ENCODE data around the gene IPO11. TPM values are rescaled to one million over a fixed set of nuclear protein-coding genes. Genes with fewer than 3 reads are reported as not detected.

Gene IPO11
- total RNA-seq, 1 donor from 2014 or later, result 90.1 TPM

- DNase-seq (ENCODE audit: low read depth in 2 of 2), result no peak
Measured at GRCh38 chr5:62568800-62569432, 156.4 kb downstream of the IPO11 start.

DNA sequence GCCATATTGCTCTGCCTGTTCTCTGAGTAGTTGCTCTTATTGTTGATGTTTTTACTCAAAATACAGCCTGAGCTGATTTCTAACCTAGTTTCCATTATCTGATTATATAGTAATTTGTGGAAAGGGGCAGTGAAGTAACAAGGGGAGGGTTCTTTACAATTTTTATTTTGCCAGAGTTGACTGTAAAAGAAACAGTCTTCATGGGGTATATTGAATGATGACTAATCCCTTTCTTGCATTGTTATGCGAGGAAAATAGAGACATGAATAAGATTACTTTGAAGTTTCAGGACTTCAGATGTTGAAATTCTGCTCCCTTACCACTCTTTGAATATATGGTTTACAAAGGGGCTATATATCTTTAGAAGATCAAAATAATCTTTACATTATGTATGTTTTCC is 156.9 kb downstream of the IPO11 start:
- no peak for DNase-seq (ENCODE audit: low read depth in 2 of 2)

- DNase-seq (ENCODE audit: low read depth in 2 of 2), result no peak
Measured at GRCh38 chr5:62572918-62573514, 160.5 kb downstream of the IPO11 start.

DNA sequence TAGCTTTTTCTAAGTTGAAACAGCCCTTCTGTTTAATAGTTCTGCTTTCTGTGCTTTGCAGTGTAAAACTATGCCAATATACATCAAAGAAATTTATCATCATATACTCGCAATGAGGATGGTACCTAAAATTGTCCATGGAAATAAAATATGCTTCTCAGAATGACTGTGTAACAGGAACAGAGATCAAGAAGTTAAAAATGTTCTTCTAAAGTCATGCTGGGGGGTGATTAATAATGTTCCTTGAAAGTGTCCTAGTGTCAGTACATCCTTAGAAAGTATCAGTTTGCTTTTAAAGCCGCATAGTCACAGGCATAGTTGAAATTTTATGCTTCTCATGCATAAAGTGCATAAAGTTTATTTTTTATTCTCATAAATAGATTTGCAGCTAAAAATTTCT is 162.0 kb downstream of the IPO11 start:
- DNase-seq (ENCODE audit: low read depth in 2 of 2), result no peak

DNA sequence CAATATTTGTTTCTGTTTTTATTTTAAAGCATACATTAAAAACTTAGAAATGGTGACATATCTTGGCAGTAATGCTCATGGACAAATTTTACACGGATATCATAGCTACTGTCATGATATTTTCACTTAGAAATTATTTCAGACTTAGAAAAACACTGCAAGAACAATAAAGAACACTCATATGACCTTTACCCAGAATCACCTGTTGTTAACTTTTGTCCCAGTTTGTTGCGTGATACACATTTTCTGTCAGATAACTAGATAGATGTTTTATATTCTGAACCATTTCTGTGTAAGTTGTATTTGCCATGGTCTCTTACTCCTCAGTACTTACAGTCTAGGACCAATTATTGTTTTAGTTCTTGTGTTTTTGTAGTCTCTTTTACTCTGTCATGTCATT is 162.5 kb downstream of the IPO11 start:
- DNase-seq (ENCODE audit: low read depth in 2 of 2), result peak in 1 of 2 donors; percentile 64

- no peak for DNase-seq (ENCODE audit: low read depth in 2 of 2)
Measured at GRCh38 chr5:62575489-62575888, 162.9 kb downstream of the IPO11 start.

GRCh38 chr5:62576570-62577170 is 164.1 kb downstream of the IPO11 start:
- DNase-seq (ENCODE audit: low read depth in 2 of 2), result peak in 1 of 2 donors; percentile 82

DNA sequence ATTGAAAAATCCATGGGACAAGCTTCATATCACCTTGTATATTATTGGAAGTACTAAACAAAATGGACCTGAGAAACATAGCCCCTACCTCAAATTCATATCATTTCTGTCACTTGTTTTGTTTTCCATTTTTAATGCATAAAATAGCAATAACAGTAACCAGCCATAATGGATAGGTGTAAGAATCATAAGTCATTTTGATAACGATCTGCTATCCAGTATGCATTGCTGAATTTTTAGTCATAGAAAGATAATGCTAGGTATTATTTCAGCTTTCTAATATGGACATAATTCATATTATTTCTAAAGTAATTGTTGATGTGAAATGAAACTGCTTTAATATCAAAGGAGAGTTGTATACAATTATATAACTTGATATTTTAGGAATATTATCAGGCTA is 164.9 kb downstream of the IPO11 start:
- no peak for DNase-seq (ENCODE audit: low read depth in 2 of 2)

DNA sequence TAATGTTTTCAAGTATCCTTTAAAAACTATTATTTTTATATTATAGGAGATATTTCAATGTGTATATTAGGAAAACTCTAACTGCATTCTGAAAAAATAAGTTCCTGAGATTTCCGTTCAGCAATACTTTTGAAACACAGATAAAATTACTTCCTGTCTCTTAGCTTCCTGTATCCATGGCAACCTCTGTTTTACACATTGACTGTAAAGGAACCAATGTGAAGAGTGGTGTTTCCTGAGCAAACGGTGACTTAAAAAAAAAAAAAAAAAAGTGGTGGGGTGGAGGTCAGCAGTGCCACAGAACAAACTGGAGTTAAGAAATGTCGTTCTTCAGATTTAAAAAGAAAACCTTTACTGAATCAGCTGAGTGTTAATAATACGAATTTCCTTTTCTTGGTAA is 166.0 kb downstream of the IPO11 start, which contains the start of gene LRRC70:
LRRC70 (plus strand) TSS at position 280 of the 400 bp plus-strand sequence. CDS start 620 bp downstream, outside the sequence.
- peak; percentile 98 to 99 for DNase-seq (ENCODE audit: low read depth in 2 of 2)

GRCh38 chr5:62579761-62580160 is 167.2 kb downstream of the IPO11 start:
- peak in 1 of 2 donors; percentile 42 for DNase-seq (ENCODE audit: low read depth in 2 of 2)

- DNase-seq (ENCODE audit: low read depth in 2 of 2), result peak in 1 of 2 donors; percentile 58
Measured at GRCh38 chr5:62581836-62582597, 169.5 kb downstream of the IPO11 start.

- DNase-seq (ENCODE audit: low read depth in 2 of 2), result no peak
Measured at GRCh38 chr5:62584391-62584790, 171.8 kb downstream of the IPO11 start.

DNA sequence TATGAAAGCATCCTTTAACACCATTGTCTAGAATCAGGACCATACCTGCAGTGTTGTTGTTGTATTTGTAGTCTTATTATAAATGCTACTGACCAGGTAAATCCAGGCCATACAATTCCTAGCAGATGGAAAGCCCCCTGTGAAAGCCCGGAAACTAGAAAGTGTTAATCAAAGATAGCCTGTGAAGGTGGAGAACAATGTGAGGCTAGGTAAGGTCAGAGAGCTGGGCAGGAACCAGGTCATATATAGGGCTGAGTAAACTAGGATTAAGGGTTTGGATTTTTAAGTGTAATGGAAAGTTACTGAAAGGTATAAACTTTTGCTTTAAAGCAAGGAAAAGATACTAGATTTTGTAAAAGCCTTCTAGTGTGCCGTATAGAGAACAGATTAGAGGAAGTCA is 172.7 kb downstream of the IPO11 start:
- DNase-seq (ENCODE audit: low read depth in 2 of 2), result peak; percentile 70 to 78

DNA sequence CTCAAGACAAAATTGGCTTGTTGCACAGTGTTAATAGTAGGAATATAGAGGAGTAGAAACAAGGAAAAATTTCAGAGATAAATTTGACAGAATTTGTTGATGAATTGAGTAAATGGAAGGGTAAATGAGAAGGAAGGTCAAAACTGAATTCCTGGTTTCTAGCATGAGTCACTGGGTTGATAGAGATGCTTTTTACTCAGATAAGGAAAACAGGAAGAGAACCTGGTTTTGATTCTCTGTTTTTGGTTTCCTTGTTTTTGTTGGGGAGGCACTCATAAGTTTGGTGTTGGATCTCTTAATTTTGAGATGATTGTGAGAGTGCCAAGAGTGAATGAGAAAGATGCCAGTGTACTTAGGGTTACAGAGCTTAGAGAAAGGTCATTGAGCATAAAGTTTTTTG is 173.2 kb downstream of the IPO11 start:
- DNase-seq (ENCODE audit: low read depth in 2 of 2), result peak in 1 of 2 donors; percentile 73

GRCh38 chr5:62587737-62588136 is 175.2 kb downstream of the IPO11 start:
- no peak for DNase-seq (ENCODE audit: low read depth in 2 of 2)

DNA sequence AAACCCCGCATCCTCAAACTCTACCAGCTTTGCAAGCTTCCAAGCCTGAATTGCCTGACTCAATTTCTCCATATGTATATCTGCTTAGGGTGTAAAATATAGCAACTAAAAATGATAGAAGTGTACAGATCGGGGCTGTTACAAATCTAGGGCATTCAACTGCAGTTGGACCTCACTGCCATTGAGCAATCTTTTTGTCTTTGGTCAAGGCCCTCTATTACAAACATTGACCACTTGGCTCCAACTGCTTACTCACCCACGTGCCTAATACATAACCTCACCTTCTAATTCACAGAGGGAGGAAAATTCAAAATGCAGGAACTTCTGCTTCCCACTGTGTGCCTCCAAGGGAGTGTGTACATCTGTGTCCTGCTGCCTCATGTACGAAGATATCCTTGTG is 176.1 kb downstream of the IPO11 start:
- DNase-seq (ENCODE audit: low read depth in 2 of 2), result no peak

- no peak for DNase-seq (ENCODE audit: low read depth in 2 of 2)
Measured at GRCh38 chr5:62589504-62589903, 176.9 kb downstream of the IPO11 start.

GRCh38 chr5:62590387-62590786 is 177.8 kb downstream of the IPO11 start:
- no peak for DNase-seq (ENCODE audit: low read depth in 2 of 2)

DNA sequence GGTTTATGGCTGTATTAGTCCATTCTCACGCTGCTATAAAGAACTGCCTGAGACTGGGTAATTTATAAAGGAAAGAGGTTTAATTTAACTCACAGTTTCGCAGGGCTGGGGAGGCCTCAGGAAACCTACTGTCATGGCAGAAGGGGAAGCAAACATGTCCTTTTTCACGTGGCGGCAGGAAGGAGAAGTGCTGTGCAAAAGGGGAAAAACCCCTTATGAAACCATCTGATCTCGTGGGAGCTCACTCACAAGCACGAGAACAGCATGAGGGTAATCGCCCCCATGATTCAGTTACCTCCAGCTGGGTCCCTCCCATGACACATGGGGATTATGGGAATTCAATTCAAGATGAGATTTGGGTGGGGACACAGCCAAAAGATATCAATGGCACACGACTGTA is 180.0 kb downstream of the IPO11 start:
- no peak for DNase-seq (ENCODE audit: low read depth in 2 of 2)

DNA sequence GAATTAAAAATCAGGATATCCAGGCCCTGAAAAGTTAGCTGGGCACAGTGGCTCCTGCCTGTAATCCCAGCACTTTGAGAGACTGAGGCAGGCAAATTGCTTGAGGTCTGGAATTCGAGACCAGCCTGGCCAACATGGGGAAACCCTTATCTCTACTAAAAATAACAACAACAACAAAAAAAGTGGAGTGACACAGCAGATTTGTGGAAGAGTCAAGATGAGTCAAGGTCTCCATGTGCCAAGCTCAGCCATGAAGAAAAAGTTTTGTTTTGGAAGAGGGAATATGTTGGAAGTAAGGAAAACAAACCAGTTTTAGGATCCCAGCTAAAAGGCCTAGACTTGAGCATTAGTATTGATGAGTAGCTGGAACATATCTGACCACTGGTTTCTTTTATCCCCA is 180.8 kb downstream of the IPO11 start:
- DNase-seq (ENCODE audit: low read depth in 2 of 2), result peak in 1 of 2 donors; percentile 53

DNA sequence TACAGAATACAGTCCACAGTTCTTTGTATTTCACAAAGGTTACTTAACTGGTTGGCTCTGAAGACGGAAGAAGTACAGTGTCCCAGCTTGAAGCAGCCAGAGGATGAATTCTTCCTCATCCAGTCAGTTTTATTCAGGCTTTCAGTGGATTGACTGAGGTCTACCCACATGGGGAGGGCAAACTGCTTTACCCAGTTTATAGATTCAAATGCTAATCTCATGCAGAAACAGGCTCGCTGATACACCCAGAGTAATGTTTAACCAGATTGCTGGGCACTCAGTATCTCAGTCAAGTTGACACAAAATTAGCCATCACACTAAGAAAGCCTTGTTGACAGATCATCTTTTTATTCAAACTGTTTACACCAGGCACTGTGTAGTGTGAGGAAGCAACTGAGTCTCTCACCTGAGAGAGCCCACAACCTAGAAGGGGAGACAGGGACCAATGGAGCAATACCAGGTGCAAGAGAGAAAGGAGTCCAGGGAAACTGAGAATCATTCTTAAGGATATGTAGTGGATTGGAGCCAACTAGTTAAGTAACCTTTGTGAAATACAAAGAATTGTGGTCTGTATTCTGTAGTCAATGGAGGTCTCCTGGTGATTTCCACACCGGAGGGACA is 181.9 kb downstream of the IPO11 start:
- DNase-seq (ENCODE audit: low read depth in 2 of 2), result no peak

- DNase-seq (ENCODE audit: low read depth in 2 of 2), result no peak
Measured at GRCh38 chr5:62596096-62596495, 183.5 kb downstream of the IPO11 start.

Data from dermis microvascular lymphatic vessel endothelial cell (primary cell).